ENCODE measurements around the gene EPB41L3. TPM values are rescaled to one million over a fixed set of nuclear protein-coding genes. Genes with fewer than 3 reads are reported as not detected.

Gene EPB41L3
- total and polyA plus RNA-seq, 2 donors (not counting 1 experiment from before 2014, with no cell fraction given): 3.1 to 29.9 TPM

GRCh38 chr18:5398269-5398668 lies 145.5 kb downstream of the EPB41L3 start:
- Histone ChIP-seq H4K20me1 (ENCODE audit: control insufficient read depth, extremely low read depth, insufficient read depth, low read length) (no peaks in the 10 kb centered on the region), H3K4me3 (replicated peaks in 1 of 4; ENCODE audit: control extremely low read depth in 1 of 4, insufficient read depth in 1 of 4, low read depth in 3 of 4, low read length in 4 of 4) (no peak overlapping the region), H3K4me1 (ENCODE audit: control insufficient read depth, extremely low read depth, insufficient read depth, low read length) (no peaks in the 10 kb centered on the region), H3K27me3 (ENCODE audit: control insufficient read depth, insufficient read depth, low read length) (no peaks in the 10 kb centered on the region), H3K27ac (ENCODE audit: insufficient read depth, low read length) (no peak overlapping the region), H3K9ac (ENCODE audit: insufficient read depth, low read length) (no peak overlapping the region), H3K4me2 (ENCODE audit: extremely low read depth, insufficient read depth, low read length) (no peak overlapping the region), H2AFZ (ENCODE audit: low read length) (no peak overlapping the region), H3K36me3 (ENCODE audit: control insufficient read depth, insufficient read depth, low read length) (no peaks in the 10 kb centered on the region), H3K79me2 (ENCODE audit: control insufficient read depth, insufficient read depth, low read length) (no peaks in the 10 kb centered on the region), H3K9me3 (ENCODE audit: control insufficient read depth, insufficient read depth, low read depth, low read length) (no peaks in the 10 kb centered on the region)
- DNase-seq (ENCODE audit: low read depth in 2 of 2): no peak
- no peak for TF ChIP-seq EZH2 (IDR thresholded peaks at IDR 0.05; ENCODE audit: low read length, missing control alignments)
- no peak for TF ChIP-seq CTCF (conservative IDR thresholded peaks at IDR 0.05 in 1 of 2, IDR thresholded peaks at IDR 0.05 in 1 of 2; ENCODE audit: low read depth in 1 of 2, low read length in 2 of 2)

DNA sequence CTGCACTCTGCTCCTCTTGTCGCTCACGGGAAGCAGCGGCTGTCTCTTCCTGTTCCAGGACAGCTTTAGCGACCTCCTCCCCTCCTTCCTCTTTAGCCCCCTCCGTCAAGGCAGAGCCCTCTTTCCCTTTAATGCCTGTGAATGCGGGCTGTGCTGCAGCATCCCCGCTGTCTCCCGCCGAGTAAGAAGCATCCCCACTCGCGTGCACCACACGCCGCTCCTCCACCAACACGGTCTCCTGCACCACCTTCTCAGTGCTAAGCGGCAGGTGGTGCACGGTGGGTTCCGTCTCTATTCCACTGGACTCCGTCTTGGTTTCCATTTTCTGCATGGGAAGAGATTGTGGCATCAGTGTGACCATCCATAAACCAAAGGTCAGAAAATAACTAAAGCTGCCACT lies 146.7 kb downstream of the EPB41L3 start:
- no peaks in the 10 kb centered on the region for H3K79me2 ChIP-seq (ENCODE audit: control insufficient read depth, insufficient read depth, low read length)

GRCh38 chr18:5395860-5396448 lies 147.8 kb downstream of the EPB41L3 start:
- no peaks in the 10 kb centered on the region for H3K4me1 ChIP-seq (ENCODE audit: control insufficient read depth, extremely low read depth, insufficient read depth, low read length)
- no peaks in the 10 kb centered on the region for H3K9me3 ChIP-seq (ENCODE audit: control insufficient read depth, insufficient read depth, low read depth, low read length)
- TF ChIP-seq EZH2 (IDR thresholded peaks at IDR 0.05; ENCODE audit: low read length, missing control alignments) (no peak), CTCF (conservative IDR thresholded peaks at IDR 0.05 in 1 of 2, IDR thresholded peaks at IDR 0.05 in 1 of 2; ENCODE audit: low read depth in 1 of 2, low read length in 2 of 2) (no peak)
- no peak for DNase-seq (ENCODE audit: low read depth in 2 of 2)
- no peak overlapping the region for H3K4me2 ChIP-seq (ENCODE audit: extremely low read depth, insufficient read depth, low read length)
- no peak overlapping the region for H3K4me3 ChIP-seq (replicated peaks in 1 of 4; ENCODE audit: control extremely low read depth in 1 of 4, insufficient read depth in 1 of 4, low read depth in 3 of 4, low read length in 4 of 4)
- no peak overlapping the region for H3K9ac ChIP-seq (ENCODE audit: insufficient read depth, low read length)
- no peaks in the 10 kb centered on the region for H3K36me3 ChIP-seq (ENCODE audit: control insufficient read depth, insufficient read depth, low read length)
- H3K27ac ChIP-seq (ENCODE audit: insufficient read depth, low read length): no peak overlapping the region
- no peaks in the 10 kb centered on the region for H4K20me1 ChIP-seq (ENCODE audit: control insufficient read depth, extremely low read depth, insufficient read depth, low read length)
- H3K79me2 ChIP-seq (ENCODE audit: control insufficient read depth, insufficient read depth, low read length): no peaks in the 10 kb centered on the region
- H3K27me3 ChIP-seq (ENCODE audit: control insufficient read depth, insufficient read depth, low read length): no peaks in the 10 kb centered on the region
- H2AFZ ChIP-seq (ENCODE audit: low read length): no peak overlapping the region

More for the DNA sequence above, 146.7 kb downstream of the EPB41L3 start:
- no peak overlapping the region for H3K4me3 ChIP-seq (replicated peaks in 1 of 4; ENCODE audit: control extremely low read depth in 1 of 4, insufficient read depth in 1 of 4, low read depth in 3 of 4, low read length in 4 of 4)
- TF ChIP-seq CTCF (conservative IDR thresholded peaks at IDR 0.05 in 1 of 2, IDR thresholded peaks at IDR 0.05 in 1 of 2; ENCODE audit: low read depth in 1 of 2, low read length in 2 of 2) (no peak), EZH2 (IDR thresholded peaks at IDR 0.05; ENCODE audit: low read length, missing control alignments) (no peak)
- H3K27ac ChIP-seq (ENCODE audit: insufficient read depth, low read length): no peak overlapping the region
- H3K4me2 ChIP-seq (ENCODE audit: extremely low read depth, insufficient read depth, low read length): no peak overlapping the region
- H3K4me1 ChIP-seq (ENCODE audit: control insufficient read depth, extremely low read depth, insufficient read depth, low read length): no peaks in the 10 kb centered on the region
- no peaks in the 10 kb centered on the region for H3K36me3 ChIP-seq (ENCODE audit: control insufficient read depth, insufficient read depth, low read length)
- no peak overlapping the region for H3K9ac ChIP-seq (ENCODE audit: insufficient read depth, low read length)
- no peaks in the 10 kb centered on the region for H3K27me3 ChIP-seq (ENCODE audit: control insufficient read depth, insufficient read depth, low read length)
- no peak for DNase-seq (ENCODE audit: low read depth in 2 of 2)
- no peaks in the 10 kb centered on the region for H4K20me1 ChIP-seq (ENCODE audit: control insufficient read depth, extremely low read depth, insufficient read depth, low read length)
- H3K9me3 ChIP-seq (ENCODE audit: control insufficient read depth, insufficient read depth, low read depth, low read length): no peaks in the 10 kb centered on the region
- H2AFZ ChIP-seq (ENCODE audit: low read length): no peak overlapping the region

All from fibroblast of lung (primary cell).